CD4-positive, alpha-beta memory T cell (primary cell): Measurements from ENCODE around the gene PEAK3. TPM values are rescaled to one million over a fixed set of nuclear protein-coding genes. Genes with fewer than 3 reads are reported as not detected.

ENCODE experiments used
- CTCF ChIA-PET: fragments of 350-600 bp; sonication (Branson Sonifier 250); formaldehyde crosslinking; loops from one replicate; lab custom pipeline; 2021; ENCODE audit warnings: inconsistent platforms; ENCODE audit not compliant: partially characterized antibody; lab: Charles Lee
- POLR2A ChIA-PET: fragments of 350-600 bp; sonication (Branson Sonifier 250); formaldehyde crosslinking; loops from one replicate; lab custom pipeline; 2021; ENCODE audit not compliant: partially characterized antibody; lab: Charles Lee
- DNase-seq, 5 donors: peaks; one replicate each; pipeline versions ENCODE4 v3.0.0 to v3.0.0-alpha.2; 2020 to 2022; ENCODE audit warnings: mixed read lengths in 1 of 5
- H3K27ac ChIP-seq: one replicate; pipeline ENCODE4 v1.7.0; 2013; ENCODE audit warnings: low read depth, low read length
- H3K27me3 ChIP-seq: 2 replicates; pipeline ENCODE4 v1.7.0; 2013; ENCODE audit warnings: mild to moderate bottlenecking, low read length, moderate library complexity; ENCODE audit not compliant: insufficient read depth
- H3K36me3 ChIP-seq: 2 replicates; pipeline ENCODE4 v1.7.0; 2013; ENCODE audit warnings: mild to moderate bottlenecking, low read length, moderate library complexity; ENCODE audit not compliant: insufficient read depth
- H3K4me1 ChIP-seq: 2 replicates; pipeline ENCODE4 v1.7.0; 2013; ENCODE audit warnings: mild to moderate bottlenecking, low read length, moderate library complexity; ENCODE audit not compliant: insufficient read depth
- H3K4me3 ChIP-seq, 2 donors: one replicate each; pipeline ENCODE4 v1.7.0; 2013; ENCODE audit warnings: low read length in 2 of 2, mild to moderate bottlenecking in 1 of 2
- H3K9me3 ChIP-seq, 2 donors: one replicate each; pipeline ENCODE4 v1.7.0; 2013; ENCODE audit warnings: low read length in 2 of 2, control low read depth in 1 of 2; ENCODE audit not compliant: control insufficient read depth in 1 of 2
- H3K27ac Mint-ChIP-seq, 7 donors: one replicate each; pipeline ENCODE4 v1.8.0; 2020 to 2021; ENCODE audit warnings: mixed read lengths in 7 of 7, mild to moderate bottlenecking in 6 of 7, inconsistent platforms in 3 of 7, moderate library complexity in 3 of 7
- H3K27me3 Mint-ChIP-seq, 2 donors: one replicate each; pipeline ENCODE4 v1.8.0; 2020 to 2021; ENCODE audit warnings: mixed read lengths in 2 of 2
- H3K36me3 Mint-ChIP-seq, 2 donors: one replicate each; pipeline ENCODE4 v1.8.0; 2020 to 2021; ENCODE audit warnings: mixed read lengths in 2 of 2, inconsistent platforms in 1 of 2, mild to moderate bottlenecking in 1 of 2
- H3K4me1 Mint-ChIP-seq, 4 donors: one replicate each; pipeline ENCODE4 v1.8.0; 2020 to 2021; ENCODE audit warnings: mixed read lengths in 4 of 4, mild to moderate bottlenecking in 1 of 4
- H3K4me3 Mint-ChIP-seq, 8 donors: one replicate each; pipeline ENCODE4 v1.8.0; 2020 to 2021; ENCODE audit warnings: mixed read lengths in 8 of 8, mild to moderate bottlenecking in 7 of 8, moderate library complexity in 6 of 8, inconsistent platforms in 3 of 8
- H3K9me3 Mint-ChIP-seq, 8 donors: one replicate each; pipeline ENCODE4 v1.8.0; 2020 to 2021; ENCODE audit warnings: mixed read lengths in 8 of 8, mild to moderate bottlenecking in 5 of 8, inconsistent platforms in 3 of 8, moderate library complexity in 1 of 8
- intact Hi-C: fragments of 100-400 bp; cut with micrococcal nuclease; formaldehyde crosslinking; loops from one replicate; pipeline ENCODE4 v1.15.1; 2023
- polyA plus RNA-seq, 2 donors: library from polyadenylated mRNA; unstranded; fragments of 300-500 nt; fragmentation: Illumina TruSeq; gene quantifications; one replicate each; pipeline ENCODE4 v1.2.3, GENCODE V29; 2021
- total RNA-seq, 2 experiments: library from RNA; stranded (reverse); gene quantifications; one replicate each; pipeline ENCODE4 v1.2.3, GENCODE V29; 2021

PEAK3 gene
- total and polyA plus RNA-seq, 4 experiments from 2014 or later = 0.07 to 0.11 (median 0.07) TPM; not detected in 1

DNA sequence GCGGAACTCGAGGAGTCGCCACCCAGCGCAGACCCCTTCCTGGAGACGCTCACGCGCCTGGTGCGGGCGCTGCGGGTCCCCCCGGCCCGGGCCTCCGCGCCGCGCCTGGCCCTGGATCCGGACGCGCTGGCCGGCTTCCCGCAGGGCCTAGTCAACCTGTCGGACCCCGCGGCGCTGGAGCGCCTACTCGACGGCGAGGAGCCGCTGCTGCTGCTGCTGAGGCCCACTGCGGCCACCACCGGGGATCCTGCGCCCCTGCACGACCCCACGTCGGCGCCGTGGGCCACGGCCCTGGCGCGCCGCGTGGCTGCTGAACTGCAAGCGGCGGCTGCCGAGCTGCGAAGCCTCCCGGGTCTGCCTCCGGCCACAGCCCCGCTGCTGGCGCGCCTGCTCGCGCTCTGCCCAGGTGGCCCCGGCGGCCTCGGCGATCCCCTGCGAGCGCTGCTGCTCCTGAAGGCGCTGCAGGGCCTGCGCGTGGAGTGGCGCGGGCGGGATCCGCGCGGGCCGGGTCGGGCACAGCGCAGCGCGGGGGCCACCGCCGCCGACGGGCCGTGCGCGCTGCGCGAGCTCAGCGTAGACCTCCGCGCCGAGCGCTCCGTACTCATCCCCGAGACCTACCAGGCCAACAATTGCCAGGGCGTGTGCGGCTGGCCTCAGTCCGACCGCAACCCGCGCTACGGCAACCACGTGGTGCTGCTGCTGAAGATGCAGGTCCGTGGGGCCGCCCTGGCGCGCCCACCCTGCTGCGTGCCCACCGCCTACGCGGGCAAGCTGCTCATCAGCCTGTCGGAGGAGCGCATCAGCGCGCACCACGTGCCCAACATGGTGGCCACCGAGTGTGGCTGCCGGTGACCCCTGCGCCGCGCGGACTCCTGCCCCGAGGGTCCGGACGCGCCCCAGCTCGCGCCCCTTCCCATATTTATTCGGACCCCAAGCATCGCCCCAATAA, 30.6 kb downstream of the PEAK3 start:
- no peaks in the 10 kb centered on the region for H3K9me3 Mint-ChIP-seq
- POLR2A ChIA-PET = interaction anchor here (0.5 to 16.7 kb wide), 5 partner anchors 11 to 364 kb away, joined by 3 to 325 read pairs (median 24); partner anchors contain the start of genes PLEKHJ1 and SF3A2
- intact Hi-C loops = loop anchor here (2.0 kb wide), 1 partner anchor 17 kb away; no protein-coding TSS in a partner anchor
- H3K27me3 ChIP-seq = peaks cover 4% of the 10 kb centered on the region
- CTCF ChIA-PET = interaction anchor here (1.0 to 1.5 kb wide), 3 partner anchors 11 to 21 kb away, joined by 3 to 4 read pairs (median 4); no protein-coding TSS in a partner anchor
- H3K4me3 Mint-ChIP-seq = peak overlapping the region in 7 of 8 donors; percentile 38 to 73 (median 51)
- no peaks in the 10 kb centered on the region for H3K27me3 Mint-ChIP-seq
- peaks cover 0 to 11% (median 4%) of the 10 kb centered on the region in 4 donors for H3K4me1 Mint-ChIP-seq
- H3K36me3 Mint-ChIP-seq = peaks cover 4 to 9% of the 10 kb centered on the region in 2 donors
- no peaks in the 10 kb centered on the region for H3K9me3 ChIP-seq
- peaks cover 18% of the 10 kb centered on the region for H3K36me3 ChIP-seq
- no peak overlapping the region for H3K27ac ChIP-seq
- peak in 2 of 5 donors; percentile 28 to 31 for DNase-seq
- peak overlapping the region; percentile 29 to 52 for H3K4me3 ChIP-seq
- H3K4me1 ChIP-seq = peaks cover 31% of the 10 kb centered on the region
- H3K27ac Mint-ChIP-seq = no peak overlapping the region

DNA sequence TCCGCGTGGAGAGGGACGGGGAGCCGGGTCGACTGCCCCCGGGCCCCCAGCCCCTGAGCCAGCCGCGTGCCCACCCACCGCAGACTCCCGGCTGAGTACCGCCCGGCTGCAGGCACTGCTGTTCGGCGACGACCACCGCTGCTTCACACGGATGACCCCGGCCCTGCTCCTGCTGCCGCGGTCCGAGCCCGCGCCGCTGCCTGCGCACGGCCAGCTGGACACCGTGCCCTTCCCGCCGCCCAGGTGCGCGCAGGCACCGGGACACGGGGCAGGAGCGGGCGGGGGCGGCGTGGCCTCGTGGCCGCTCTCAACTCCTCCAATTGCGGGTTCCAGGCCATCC, 31.2 kb downstream of the PEAK3 start:
- Histone ChIP-seq H3K27ac (no peak overlapping the region), H3K27me3 (peaks cover 4% of the 10 kb centered on the region), H3K9me3 (no peaks in the 10 kb centered on the region), H3K4me1 (peaks cover 31% of the 10 kb centered on the region), H3K36me3 (peaks cover 24% of the 10 kb centered on the region), H3K4me3 (no peak overlapping the region)
- Mint-ChIP-seq H3K4me3 (no peak overlapping the region), H3K36me3 (peaks cover 8 to 11% of the 10 kb centered on the region in 2 donors), H3K4me1 (peaks cover 0 to 8% (median 4%) of the 10 kb centered on the region in 4 donors), H3K27me3 (no peaks in the 10 kb centered on the region), H3K9me3 (no peaks in the 10 kb centered on the region), H3K27ac (no peak overlapping the region)
- POLR2A ChIA-PET = interaction anchor here (1.0 to 16.7 kb wide), 5 partner anchors 7 to 44 kb away, joined by 3 to 325 read pairs (median 24); partner anchors contain the start of genes PLEKHJ1 and SF3A2
- intact Hi-C loops = no loop called here
- CTCF ChIA-PET = interaction anchor here (2.5 kb wide), 1 partner anchor 11 kb away, joined by 10 read pairs; no protein-coding TSS in a partner anchor
- DNase-seq = no peak

DNA sequence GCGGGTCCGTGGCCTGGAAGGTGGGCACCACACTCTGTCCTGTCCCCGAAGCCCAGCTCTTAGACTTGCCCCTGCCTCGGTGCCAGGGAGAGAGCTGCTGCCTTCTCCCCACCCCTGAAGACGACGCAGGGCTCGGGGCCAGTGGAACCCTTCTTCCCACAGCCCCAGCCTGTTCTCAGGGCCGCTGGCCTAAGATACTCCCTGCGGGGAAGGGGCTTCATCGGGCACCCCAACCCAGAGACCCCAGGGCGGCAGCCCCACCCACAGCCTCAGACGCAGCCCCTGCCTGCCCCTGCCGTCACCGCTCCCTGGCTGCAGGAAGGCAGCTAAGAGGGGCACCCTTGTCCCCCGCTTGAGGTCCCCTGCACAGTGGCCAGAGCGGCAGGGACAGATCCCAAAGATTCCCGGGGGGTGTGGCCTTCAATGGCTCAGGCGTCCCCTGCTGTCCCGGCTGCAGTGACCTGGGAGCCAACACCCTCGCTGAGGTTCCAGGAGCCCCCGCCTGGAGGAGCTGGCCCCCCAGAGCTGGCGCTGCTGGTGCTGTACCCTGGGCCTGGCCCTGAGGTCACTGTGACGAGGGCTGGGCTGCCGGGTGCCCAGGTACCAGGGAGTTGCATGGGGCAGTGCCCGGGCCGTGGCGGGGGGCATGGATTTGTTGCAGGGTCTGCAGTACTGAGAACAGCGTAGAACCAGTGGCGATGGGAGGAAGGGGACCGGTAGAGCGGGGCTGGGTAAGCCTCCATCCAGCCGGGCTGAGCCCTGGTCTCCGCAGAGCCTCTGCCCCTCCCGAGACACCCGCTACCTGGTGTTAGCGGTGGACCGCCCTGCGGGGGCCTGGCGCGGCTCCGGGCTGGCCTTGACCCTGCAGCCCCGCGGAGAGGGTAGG, 31.9 kb downstream of the PEAK3 start:
- Histone ChIP-seq H3K9me3 (no peaks in the 10 kb centered on the region), H3K27me3 (peaks cover 4% of the 10 kb centered on the region), H3K4me1 (peaks cover 31% of the 10 kb centered on the region), H3K4me3 (no peak overlapping the region), H3K27ac (no peak overlapping the region), H3K36me3 (peaks cover 30% of the 10 kb centered on the region)
- CTCF ChIA-PET = interaction anchor here (1.5 to 2.5 kb wide), 2 partner anchors 11 to 14 kb away, joined by 3 to 10 read pairs; partner anchors contain the start of gene PLEKHJ1
- Mint-ChIP-seq H3K27me3 (no peaks in the 10 kb centered on the region), H3K36me3 (peaks cover 10 to 13% of the 10 kb centered on the region in 2 donors), H3K4me1 (peaks cover 0 to 8% (median 4%) of the 10 kb centered on the region in 4 donors), H3K27ac (peak overlapping the region in 1 of 7 donors; percentile 40), H3K4me3 (peak overlapping the region in 2 of 8 donors; percentile 9 to 35), H3K9me3 (no peaks in the 10 kb centered on the region)
- intact Hi-C loops = no loop called here
- peak in 1 of 5 donors; percentile 24 for DNase-seq
- POLR2A ChIA-PET = interaction anchor here (0.6 to 16.7 kb wide), 8 partner anchors 8 to 226 kb away, joined by 3 to 325 read pairs (median 8); partner anchors contain the start of genes GADD45B, PLEKHJ1 and SF3A2

DNA sequence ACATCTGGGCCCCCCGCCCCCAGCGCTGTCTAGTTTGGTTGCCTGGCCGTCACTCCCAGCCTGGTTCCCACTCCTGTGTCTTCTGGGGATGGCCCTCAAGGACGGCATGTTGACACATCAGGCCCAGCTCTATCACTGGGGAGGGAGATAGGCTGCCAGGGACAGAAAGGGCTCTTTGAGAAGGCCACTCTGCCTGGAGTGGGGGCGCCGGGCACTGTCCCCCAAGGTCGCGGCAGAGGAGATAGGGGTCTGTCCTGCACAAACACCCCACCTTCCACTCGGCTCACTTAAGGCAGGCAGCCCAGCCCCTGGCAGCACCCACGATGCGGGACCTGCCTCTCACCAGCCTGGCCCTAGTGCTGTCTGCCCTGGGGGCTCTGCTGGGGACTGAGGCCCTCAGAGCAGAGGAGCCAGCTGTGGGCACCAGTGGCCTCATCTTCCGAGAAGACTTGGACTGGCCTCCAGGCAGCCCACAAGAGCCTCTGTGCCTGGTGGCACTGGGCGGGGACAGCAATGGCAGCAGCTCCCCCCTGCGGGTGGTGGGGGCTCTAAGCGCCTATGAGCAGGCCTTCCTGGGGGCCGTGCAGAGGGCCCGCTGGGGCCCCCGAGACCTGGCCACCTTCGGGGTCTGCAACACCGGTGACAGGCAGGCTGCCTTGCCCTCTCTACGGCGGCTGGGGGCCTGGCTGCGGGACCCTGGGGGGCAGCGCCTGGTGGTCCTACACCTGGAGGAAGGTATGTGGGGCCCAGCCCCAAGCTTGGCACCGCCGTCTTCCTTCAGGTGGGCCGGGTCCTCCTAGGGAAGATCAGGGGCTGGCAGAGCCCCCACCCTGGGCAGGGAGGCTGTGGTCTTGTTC, 32.7 kb downstream of the PEAK3 start, which contains the start of gene AMH:
Gene AMH, plus strand, starts transcription at position 314 of the 857 bp plus-strand sequence. Its CDS starts 10 bp downstream, at position 324.
- intact Hi-C loops = no loop called here
- Mint-ChIP-seq H3K9me3 (no peaks in the 10 kb centered on the region), H3K36me3 (peaks cover 14 to 20% of the 10 kb centered on the region in 2 donors), H3K4me1 (peaks cover 0 to 9% (median 5%) of the 10 kb centered on the region in 4 donors), H3K27ac (peak within 1 kb of the TSS in 2 of 7 donors; percentile 23 to 40), H3K4me3 (peak within 1 kb of the TSS in 1 of 8 donors; percentile 35), H3K27me3 (no peaks in the 10 kb centered on the region)
- Histone ChIP-seq H3K27ac (no peak within 1 kb of the TSS), H3K4me3 (no peak within 1 kb of the TSS), H3K27me3 (peaks cover 4% of the 10 kb centered on the region), H3K4me1 (peaks cover 31% of the 10 kb centered on the region), H3K9me3 (no peaks in the 10 kb centered on the region), H3K36me3 (peaks cover 39% of the 10 kb centered on the region)
- DNase-seq = no peak
- CTCF ChIA-PET = interaction anchor here (0.9 to 2.5 kb wide), 3 partner anchors 10 to 13 kb away, joined by 3 to 10 read pairs (median 3); partner anchors contain the start of gene PLEKHJ1
- POLR2A ChIA-PET = interaction anchor here (0.8 to 16.7 kb wide), 7 partner anchors 8 to 227 kb away, joined by 3 to 325 read pairs (median 11); partner anchors contain the start of genes GADD45B, PLEKHJ1 and SF3A2

DNA sequence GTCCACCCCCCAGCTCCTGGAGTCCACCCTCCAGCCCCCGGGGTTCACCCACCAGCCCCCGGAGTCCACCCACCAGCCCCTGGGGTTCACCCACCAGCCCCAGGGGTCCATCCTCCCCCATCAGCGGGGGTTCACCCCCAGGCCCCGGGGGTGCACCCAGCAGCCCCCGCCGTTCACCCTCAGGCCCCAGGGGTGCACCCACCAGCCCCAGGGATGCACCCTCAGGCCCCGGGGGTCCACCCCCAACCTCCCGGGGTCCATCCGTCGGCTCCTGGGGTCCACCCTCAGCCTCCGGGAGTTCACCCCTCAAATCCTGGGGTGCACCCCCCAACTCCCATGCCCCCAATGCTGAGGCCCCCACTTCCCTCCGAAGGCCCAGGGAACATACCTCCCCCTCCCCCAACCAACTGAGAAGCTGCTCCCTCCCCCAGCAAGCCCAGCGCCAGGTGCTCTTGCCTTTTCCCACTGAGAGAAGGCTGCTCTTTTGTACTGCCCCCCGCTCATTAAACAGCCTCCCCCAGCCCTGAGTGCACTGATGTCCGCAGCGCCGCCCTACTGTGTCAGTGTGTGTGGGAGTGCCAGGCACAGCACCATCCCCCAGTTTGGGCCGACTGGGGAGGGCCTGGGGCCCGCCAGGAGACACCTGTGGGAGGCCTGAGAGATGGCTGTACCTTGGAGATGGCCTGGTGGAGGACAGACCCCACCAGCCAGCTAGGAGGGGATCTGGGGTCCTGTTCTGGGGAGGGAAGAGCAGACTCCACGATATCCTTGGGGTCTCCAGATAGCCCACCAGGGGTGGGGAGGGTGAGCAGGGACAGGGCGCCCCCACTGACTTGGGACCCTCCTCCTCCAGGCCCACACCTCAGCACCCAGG, 33.6 kb downstream of the PEAK3 start:
- H3K4me1 ChIP-seq = peaks cover 32% of the 10 kb centered on the region
- no peaks in the 10 kb centered on the region for H3K9me3 Mint-ChIP-seq
- ChIA-PET POLR2A (interaction anchor here (1.1 to 16.7 kb wide), 4 partner anchors 9 to 23 kb away, joined by 3 to 325 read pairs (median 89); partner anchors contain the start of genes PLEKHJ1 and SF3A2), CTCF (interaction anchor here (0.9 to 2.5 kb wide), 2 partner anchors 9 to 14 kb away, joined by 3 to 10 read pairs; no protein-coding TSS in a partner anchor)
- peaks cover 48% of the 10 kb centered on the region for H3K36me3 ChIP-seq
- H3K4me3 Mint-ChIP-seq = no peak overlapping the region
- H3K36me3 Mint-ChIP-seq = peaks cover 14 to 22% of the 10 kb centered on the region in 2 donors
- peaks cover 0 to 9% (median 5%) of the 10 kb centered on the region in 4 donors for H3K4me1 Mint-ChIP-seq
- peak overlapping the region in 2 of 7 donors; percentile 23 to 32 for H3K27ac Mint-ChIP-seq
- H3K27me3 ChIP-seq = peaks cover 4% of the 10 kb centered on the region
- no peak for DNase-seq
- H3K27ac ChIP-seq = no peak overlapping the region
- no peaks in the 10 kb centered on the region for H3K27me3 Mint-ChIP-seq
- H3K9me3 ChIP-seq = no peaks in the 10 kb centered on the region
- H3K4me3 ChIP-seq = no peak overlapping the region
- intact Hi-C loops = no loop called here
